ENCODE data around the gene PCNX3. TPM values are rescaled to one million over a fixed set of nuclear protein-coding genes. Genes with fewer than 3 reads are reported as not detected.

Gene PCNX3
- polyA plus RNA-seq, 1 donor from 2014 or later, result 7.8 TPM

GRCh38 chr11:65596520-65596919, 19.1 kb upstream of the PCNX3 start:
- TF ChIP-seq EZH2 (IDR thresholded peaks at IDR 0.05; ENCODE audit: borderline replicate concordance, insufficient read depth, low read length, poor library complexity, severe bottlenecking) (no peak), TAF1 (IDR thresholded peaks at IDR 0.05; ENCODE audit: low read depth) (no peak), SMC3 (conservative IDR thresholded peaks at IDR 0.05; ENCODE audit: poor library complexity) (no peak), EP300 (conservative IDR thresholded peaks at IDR 0.05; ENCODE audit: poor library complexity, severe bottlenecking) (no peak), RAD21 (conservative IDR thresholded peaks at IDR 0.05) (no peak), MXI1 (conservative IDR thresholded peaks at IDR 0.05; ENCODE audit: poor library complexity, severe bottlenecking) (no peak), CTCF (IDR thresholded peaks at IDR 0.05; ENCODE audit: poor library complexity, severe bottlenecking) (no peak), REST (IDR thresholded peaks at IDR 0.05; ENCODE audit: borderline replicate concordance) (no peak), POLR2AphosphoS5 (IDR thresholded peaks at IDR 0.05) (no peak)
- Histone ChIP-seq H3K4me3 (ENCODE audit: low read length) (no peak overlapping the region), H3K36me3 (ENCODE audit: insufficient read depth, low read length) (no peaks in the 10 kb centered on the region), H3K79me2 (replicated peaks; ENCODE audit: insufficient read depth, low read length) (no peaks in the 10 kb centered on the region), H3K27ac (ENCODE audit: low read length) (no peak overlapping the region), H3K9me3 (ENCODE audit: low read length) (no peaks in the 10 kb centered on the region), H2AFZ (ENCODE audit: low read depth, low read length) (no peak overlapping the region), H3K9ac (ENCODE audit: low read length) (no peak overlapping the region), H3F3A (ENCODE audit: insufficient read depth, low read length, poor library complexity, severe bottlenecking) (no peaks in the 10 kb centered on the region), H4K20me1 (ENCODE audit: insufficient read depth) (no peaks in the 10 kb centered on the region), H3K9me2 (ENCODE audit: insufficient read depth, low read length) (no peaks in the 10 kb centered on the region), H3K4me2 (ENCODE audit: low read length) (no peak overlapping the region), H3K27me3 (ENCODE audit: insufficient read depth, low read depth, low read length) (peaks cover 20% of the 10 kb centered on the region)

- Histone ChIP-seq H3K36me3 (ENCODE audit: insufficient read depth, low read length) (no peaks in the 10 kb centered on the region), H3K79me2 (replicated peaks; ENCODE audit: insufficient read depth, low read length) (no peaks in the 10 kb centered on the region), H3K4me3 (ENCODE audit: low read length) (no peak overlapping the region)
These were observed 17.3 kb upstream of the PCNX3 start for GRCh38 chr11:65598258-65598699.

More at GRCh38 chr11:65598258-65598699, 17.3 kb upstream of the PCNX3 start:
- TF ChIP-seq POLR2AphosphoS5 (IDR thresholded peaks at IDR 0.05), result no peak
- TF ChIP-seq TAF1 (IDR thresholded peaks at IDR 0.05; ENCODE audit: low read depth), result no peak
- no peak for TF ChIP-seq MXI1 (conservative IDR thresholded peaks at IDR 0.05; ENCODE audit: poor library complexity, severe bottlenecking)
- TF ChIP-seq REST (IDR thresholded peaks at IDR 0.05; ENCODE audit: borderline replicate concordance), result no peak
- no peak for TF ChIP-seq RAD21 (conservative IDR thresholded peaks at IDR 0.05)
- TF ChIP-seq SMC3 (conservative IDR thresholded peaks at IDR 0.05; ENCODE audit: poor library complexity), result no peak
- TF ChIP-seq EP300 (conservative IDR thresholded peaks at IDR 0.05; ENCODE audit: poor library complexity, severe bottlenecking), result no peak
- TF ChIP-seq CTCF (IDR thresholded peaks at IDR 0.05; ENCODE audit: poor library complexity, severe bottlenecking), result no peak
- no peak for TF ChIP-seq EZH2 (IDR thresholded peaks at IDR 0.05; ENCODE audit: borderline replicate concordance, insufficient read depth, low read length, poor library complexity, severe bottlenecking)
- Histone ChIP-seq H3K27me3 (ENCODE audit: insufficient read depth, low read depth, low read length) (peaks cover 4% of the 10 kb centered on the region), H3K9ac (ENCODE audit: low read length) (no peak overlapping the region), H4K20me1 (ENCODE audit: insufficient read depth) (no peaks in the 10 kb centered on the region), H3K4me2 (ENCODE audit: low read length) (no peak overlapping the region), H3K9me3 (ENCODE audit: low read length) (no peaks in the 10 kb centered on the region), H3F3A (ENCODE audit: insufficient read depth, low read length, poor library complexity, severe bottlenecking) (no peaks in the 10 kb centered on the region), H3K27ac (ENCODE audit: low read length) (no peak overlapping the region), H2AFZ (ENCODE audit: low read depth, low read length) (no peak overlapping the region), H3K9me2 (ENCODE audit: insufficient read depth, low read length) (no peaks in the 10 kb centered on the region)
